Left kidney (tissue), 2 donors: ENCODE results near the gene PRDM4. TPM values are rescaled to one million over a fixed set of nuclear protein-coding genes. Genes with fewer than 3 reads are reported as not detected.
"Not testable (repeated sequence)": the region's sequence is repeated elsewhere in the genome, so short reads cannot be mapped to it uniquely, and the experiment has no call there.

Source experiments
- DNase-seq: peaks from one replicate; pipeline ENCODE4 v3.0.0-alpha.2; 2013
- polyA plus RNA-seq: library from polyadenylated mRNA; unstranded; fragments of 120-200 nt; gene quantifications from one replicate; pipeline ENCODE4 v1.2.1, GENCODE V29; 2013; ENCODE audit not compliant: insufficient read length

PRDM4 gene
- polyA plus RNA-seq, 1 donor, result 46.6 TPM

- DNase-seq, result no peak
Observed at GRCh38 chr12:107776171-107776570, 15.2 kb upstream of the PRDM4 start.

GRCh38 chr12:107775093-107775721 lies 14.3 kb upstream of the PRDM4 start:
- DNase-seq, result peak; percentile 34

- DNase-seq, result no peak
Observed at GRCh38 chr12:107774349-107775029, 13.6 kb upstream of the PRDM4 start, which contains the start of gene ASCL4. Gene ASCL4, plus strand, starts transcription at chr12:107774704. Its CDS starts 515 bp downstream, at chr12:107775219.

- DNase-seq, result no peak
Observed at GRCh38 chr12:107767466-107767865, 6.5 kb upstream of the PRDM4 start.

- no peak for DNase-seq
Observed at GRCh38 chr12:107765316-107765715, 4.4 kb upstream of the PRDM4 start.

- DNase-seq, result no peak
Observed at GRCh38 chr12:107764626-107765025, 3.7 kb upstream of the PRDM4 start.

- no peak for DNase-seq
Observed at GRCh38 chr12:107762874-107763273, 1.9 kb upstream of the PRDM4 start.

- no peak for DNase-seq
Observed at GRCh38 chr12:107761502-107761904, 566 bp upstream of the PRDM4 start.

GRCh38 chr12:107760207-107760808 lies 629 bp downstream of the PRDM4 start:
- no peak for DNase-seq

GRCh38 chr12:107759410-107759809 lies 1.5 kb downstream of the PRDM4 start:
- DNase-seq, result peak; percentile 67

- no peak for DNase-seq
Observed at GRCh38 chr12:107749083-107749482, 11.9 kb downstream of the PRDM4 start.

GRCh38 chr12:107748472-107748871 lies 12.5 kb downstream of the PRDM4 start:
- no peak for DNase-seq

- no peak for DNase-seq
Observed at GRCh38 chr12:107736914-107737313, 24.0 kb downstream of the PRDM4 start.

- no peak for DNase-seq
Observed at GRCh38 chr12:107735763-107736162, 25.2 kb downstream of the PRDM4 start.

GRCh38 chr12:107734139-107734538 lies 26.8 kb downstream of the PRDM4 start:
- DNase-seq, result no peak

- DNase-seq, result no peak
Observed at GRCh38 chr12:107732365-107732764, 28.6 kb downstream of the PRDM4 start.

- no peak for DNase-seq
Observed at GRCh38 chr12:107731366-107731765, 29.6 kb downstream of the PRDM4 start.

GRCh38 chr12:107730618-107731341 lies 30.2 kb downstream of the PRDM4 start:
- no peak for DNase-seq

- DNase-seq, result not testable (repeated sequence)
Observed at GRCh38 chr12:107727742-107728141, 33.2 kb downstream of the PRDM4 start.

GRCh38 chr12:107727327-107727726 lies 33.6 kb downstream of the PRDM4 start:
- not testable (repeated sequence) for DNase-seq

- no peak for DNase-seq
Observed at GRCh38 chr12:107718606-107719005, 42.3 kb downstream of the PRDM4 start.

- no peak for DNase-seq
Observed at GRCh38 chr12:107715780-107716179, 45.2 kb downstream of the PRDM4 start.

- DNase-seq, result not testable (repeated sequence)
Observed at GRCh38 chr12:107705522-107705921, 55.4 kb downstream of the PRDM4 start.
